Measurements from ENCODE around the gene IFI27L2.

The IFI27L2 gene

GRCh38 chr14:94174604-94175010 is 45.2 kb upstream of the IFI27L2 start:
- H3K4me1 Mint-ChIP-seq = peaks cover 8% of the 10 kb centered on the region
- DNase-seq = no peak
- TF ChIP-seq, protein P1, sequence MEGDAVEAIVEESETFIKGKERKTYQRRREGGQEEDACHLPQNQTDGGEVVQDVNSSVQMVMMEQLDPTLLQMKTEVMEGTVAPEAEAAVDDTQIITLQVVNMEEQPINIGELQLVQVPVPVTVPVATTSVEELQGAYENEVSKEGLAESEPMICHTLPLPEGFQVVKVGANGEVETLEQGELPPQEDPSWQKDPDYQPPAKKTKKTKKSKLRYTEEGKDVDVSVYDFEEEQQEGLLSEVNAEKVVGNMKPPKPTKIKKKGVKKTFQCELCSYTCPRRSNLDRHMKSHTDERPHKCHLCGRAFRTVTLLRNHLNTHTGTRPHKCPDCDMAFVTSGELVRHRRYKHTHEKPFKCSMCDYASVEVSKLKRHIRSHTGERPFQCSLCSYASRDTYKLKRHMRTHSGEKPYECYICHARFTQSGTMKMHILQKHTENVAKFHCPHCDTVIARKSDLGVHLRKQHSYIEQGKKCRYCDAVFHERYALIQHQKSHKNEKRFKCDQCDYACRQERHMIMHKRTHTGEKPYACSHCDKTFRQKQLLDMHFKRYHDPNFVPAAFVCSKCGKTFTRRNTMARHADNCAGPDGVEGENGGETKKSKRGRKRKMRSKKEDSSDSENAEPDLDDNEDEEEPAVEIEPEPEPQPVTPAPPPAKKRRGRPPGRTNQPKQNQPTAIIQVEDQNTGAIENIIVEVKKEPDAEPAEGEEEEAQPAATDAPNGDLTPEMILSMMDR (IDR thresholded peaks at IDR 0.05) = no peak
- no peak overlapping the region for H3K27ac Mint-ChIP-seq
- no peaks in the 10 kb centered on the region for H3K36me3 Mint-ChIP-seq (ENCODE audit: low read depth)
- peaks cover 71% of the 10 kb centered on the region for H3K27me3 Mint-ChIP-seq (ENCODE audit: low read depth, poor library complexity)
- H3K9me3 Mint-ChIP-seq = no peaks in the 10 kb centered on the region
- H3K4me3 Mint-ChIP-seq = peak overlapping the region; percentile 83

DNA sequence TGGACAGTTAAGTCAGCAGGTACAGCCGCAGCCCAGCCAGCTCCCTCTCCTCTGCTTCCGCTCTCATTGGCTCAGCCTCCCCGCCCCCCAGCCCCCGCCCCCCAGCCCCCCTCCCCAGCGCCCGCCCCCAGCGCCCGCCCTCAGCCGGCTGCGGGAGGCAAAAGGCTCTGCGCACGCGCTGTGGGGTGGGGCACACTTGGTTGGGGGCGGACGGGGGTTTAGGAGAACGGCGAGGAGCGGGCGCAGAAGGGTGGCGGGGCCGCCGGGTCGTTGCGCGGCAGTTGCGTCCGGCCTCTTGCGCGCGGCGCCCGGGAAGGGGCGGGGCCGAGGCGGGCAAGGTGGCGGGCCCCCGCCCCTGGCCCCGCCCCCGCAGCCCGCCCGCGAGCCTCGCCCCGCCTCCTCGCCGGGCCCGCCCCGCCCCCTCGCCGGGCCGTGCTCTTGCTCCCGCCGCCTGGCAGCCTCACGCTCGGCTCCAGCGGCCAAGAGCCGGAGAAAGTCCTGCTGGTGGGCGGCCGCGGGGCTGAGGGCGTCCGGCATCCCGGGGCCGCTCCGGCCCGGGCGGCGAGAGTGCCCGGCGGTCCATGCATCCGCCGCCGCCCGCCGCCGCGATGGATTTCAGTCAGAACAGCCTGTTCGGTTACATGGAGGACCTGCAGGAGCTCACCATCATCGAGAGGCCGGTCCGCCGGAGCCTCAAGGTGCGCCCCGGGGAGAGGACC is 44.6 kb upstream of the IFI27L2 start, which contains the start of gene PPP4R4:
Gene PPP4R4, plus strand, starts transcription at position 438 of the 719 bp plus-strand sequence. Its CDS starts 144 bp downstream, at position 582.
- Mint-ChIP-seq H3K36me3 (ENCODE audit: low read depth) (no peaks in the 10 kb centered on the region), H3K9me3 (peaks cover 3% of the 10 kb centered on the region), H3K4me1 (peaks cover 8% of the 10 kb centered on the region), H3K27me3 (ENCODE audit: low read depth, poor library complexity) (peaks cover 66% of the 10 kb centered on the region), H3K4me3 (peak within 1 kb of the TSS; percentile 85), H3K27ac (no peak within 1 kb of the TSS)
- TF ChIP-seq, protein P1 (IDR thresholded peaks at IDR 0.05) = no peak
- peak; percentile 98 for DNase-seq

DNA sequence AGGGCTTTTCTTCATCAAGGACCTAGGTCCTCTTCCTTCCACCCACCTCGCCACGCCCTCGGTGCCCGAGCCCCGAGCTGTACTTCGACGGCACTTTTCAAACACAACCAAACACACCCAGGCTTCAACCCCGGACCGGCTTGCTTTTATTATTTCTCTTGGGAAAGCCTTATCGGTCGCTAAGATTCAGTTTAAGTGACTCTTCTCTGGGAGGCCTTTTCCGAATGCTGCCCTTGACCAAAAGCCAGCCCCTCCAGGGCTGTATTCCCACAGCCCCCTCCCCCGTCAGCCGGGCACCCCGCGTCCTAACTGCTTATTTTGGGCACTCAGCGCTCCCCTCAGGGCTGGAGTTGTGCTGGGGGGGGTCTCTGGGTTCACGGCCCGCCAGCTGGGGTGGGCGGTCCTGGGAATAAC is 44.1 kb upstream of the IFI27L2 start:
- DNase-seq = no peak
- TF ChIP-seq, protein P1 (IDR thresholded peaks at IDR 0.05) = no peak
- Mint-ChIP-seq H3K27me3 (ENCODE audit: low read depth, poor library complexity) (peaks cover 60% of the 10 kb centered on the region), H3K9me3 (peaks cover 3% of the 10 kb centered on the region), H3K4me1 (peaks cover 8% of the 10 kb centered on the region), H3K36me3 (ENCODE audit: low read depth) (no peaks in the 10 kb centered on the region), H3K4me3 (peak overlapping the region; percentile 85), H3K27ac (no peak overlapping the region)

GRCh38 chr14:94172545-94172944 is 43.1 kb upstream of the IFI27L2 start:
- Mint-ChIP-seq H3K27me3 (ENCODE audit: low read depth, poor library complexity) (peaks cover 55% of the 10 kb centered on the region), H3K27ac (no peak overlapping the region), H3K4me3 (peak overlapping the region; percentile 85)

GRCh38 chr14:94171208-94171607 is 41.8 kb upstream of the IFI27L2 start:
- H3K9me3 Mint-ChIP-seq = peaks cover 3% of the 10 kb centered on the region
- H3K27me3 Mint-ChIP-seq (ENCODE audit: low read depth, poor library complexity) = peaks cover 47% of the 10 kb centered on the region
- no peak for DNase-seq
- TF ChIP-seq, protein P1 (IDR thresholded peaks at IDR 0.05) = no peak
- no peak overlapping the region for H3K4me3 Mint-ChIP-seq
- H3K4me1 Mint-ChIP-seq = peaks cover 8% of the 10 kb centered on the region
- no peak overlapping the region for H3K27ac Mint-ChIP-seq
- H3K36me3 Mint-ChIP-seq (ENCODE audit: low read depth) = no peaks in the 10 kb centered on the region

More at GRCh38 chr14:94172545-94172944, 43.1 kb upstream of the IFI27L2 start:
- H3K36me3 Mint-ChIP-seq (ENCODE audit: low read depth) = no peaks in the 10 kb centered on the region
- peaks cover 8% of the 10 kb centered on the region for H3K4me1 Mint-ChIP-seq
- TF ChIP-seq, protein P1 (IDR thresholded peaks at IDR 0.05) = no peak
- H3K9me3 Mint-ChIP-seq = peaks cover 3% of the 10 kb centered on the region
- no peak for DNase-seq

DNA sequence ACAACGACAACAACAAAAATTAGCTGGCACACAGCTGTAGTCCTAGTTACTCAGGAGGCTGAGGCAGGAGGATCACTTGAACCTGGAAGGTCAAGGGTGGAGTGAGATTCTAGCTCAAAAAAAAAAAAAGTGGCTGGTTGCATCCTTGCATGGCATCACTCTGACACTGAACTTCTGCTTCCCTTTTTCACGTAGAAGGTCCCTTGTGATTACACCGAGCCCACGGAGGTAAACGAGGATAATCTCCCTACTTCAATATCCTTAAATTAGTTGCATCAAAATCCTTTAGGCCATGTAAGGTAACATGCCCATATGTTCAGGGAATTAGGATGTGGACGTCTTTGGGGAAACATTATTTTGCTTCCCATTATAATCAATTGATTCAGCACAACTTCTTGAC is 40.7 kb upstream of the IFI27L2 start:
- peaks cover 2% of the 10 kb centered on the region for H3K4me1 Mint-ChIP-seq
- peaks cover 36% of the 10 kb centered on the region for H3K27me3 Mint-ChIP-seq (ENCODE audit: low read depth, poor library complexity)
- peaks cover 3% of the 10 kb centered on the region for H3K9me3 Mint-ChIP-seq
- no peak for DNase-seq
- H3K4me3 Mint-ChIP-seq = no peak overlapping the region
- H3K27ac Mint-ChIP-seq = no peak overlapping the region
- TF ChIP-seq, protein P1 (IDR thresholded peaks at IDR 0.05) = no peak
- no peaks in the 10 kb centered on the region for H3K36me3 Mint-ChIP-seq (ENCODE audit: low read depth)

All from nephron progenitor cell (in vitro differentiated cells).